Renal cortical epithelial cell (primary cell): ENCODE data around the gene ACAN. TPM values are rescaled to one million over a fixed set of nuclear protein-coding genes. Genes with fewer than 3 reads are reported as not detected.

Experiments
- DNase-seq: peaks from one replicate; pipeline ENCODE4 v3.0.0-alpha.2; 2011; ENCODE audit warnings: low read depth
- total RNA-seq: library from RNA; depleted of rRNA; stranded (reverse); fragments of >200 nt; gene quantifications from 2 replicates; pipeline ENCODE4 v1.2.3, GENCODE V29; 2014

The ACAN gene
- total RNA-seq, 1 donor from 2014 or later: under 0.01 TPM

DNA sequence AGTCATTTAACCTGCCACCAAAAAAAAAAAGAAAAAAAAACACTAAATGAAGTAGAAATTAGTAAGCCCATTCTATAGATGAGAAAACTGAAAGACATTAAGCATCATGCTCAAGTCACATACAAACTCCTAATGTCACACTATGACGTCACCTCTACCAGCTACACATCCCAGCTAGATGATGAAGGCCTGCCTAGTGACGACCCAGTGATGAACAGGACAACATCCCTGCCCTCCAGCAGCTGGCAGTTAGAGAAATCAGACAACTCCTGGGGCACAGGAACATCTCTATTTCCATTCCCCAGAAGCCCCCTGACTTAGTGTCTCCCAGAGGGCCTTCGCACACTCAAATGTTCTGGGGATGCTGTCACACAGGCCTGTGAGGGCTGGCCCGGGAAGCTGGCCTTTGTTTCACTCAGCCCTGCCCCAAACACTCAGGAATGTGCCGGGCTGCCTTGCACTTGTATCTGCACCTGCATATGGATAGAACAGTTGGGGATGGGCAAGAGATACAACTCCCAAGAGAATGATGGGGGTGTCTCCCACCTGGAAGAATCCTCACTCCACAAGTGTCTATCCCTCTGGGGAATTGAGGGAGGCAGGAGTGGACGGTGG is 99.1 kb downstream of the ACAN start:
- no peak for DNase-seq

DNA sequence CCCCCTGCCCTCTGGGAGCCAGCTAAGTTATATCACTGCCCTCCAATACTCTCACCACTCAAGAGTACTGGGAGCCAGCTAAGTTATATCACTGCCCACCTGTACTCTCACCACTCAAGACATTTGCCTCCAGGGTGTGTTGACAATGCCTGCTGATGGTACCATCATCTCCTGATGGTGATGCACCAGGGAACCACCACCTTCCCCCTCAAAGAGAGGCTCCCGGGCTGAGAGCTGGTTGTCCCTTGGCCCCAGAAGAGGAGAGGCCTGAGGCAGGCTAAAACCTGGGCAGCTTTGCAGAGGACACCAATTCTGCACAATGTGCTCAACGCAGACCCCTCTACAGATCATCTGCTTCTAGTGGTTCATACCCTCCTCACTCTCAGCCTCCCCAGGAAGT is 99.6 kb downstream of the ACAN start:
- DNase-seq: no peak

DNA sequence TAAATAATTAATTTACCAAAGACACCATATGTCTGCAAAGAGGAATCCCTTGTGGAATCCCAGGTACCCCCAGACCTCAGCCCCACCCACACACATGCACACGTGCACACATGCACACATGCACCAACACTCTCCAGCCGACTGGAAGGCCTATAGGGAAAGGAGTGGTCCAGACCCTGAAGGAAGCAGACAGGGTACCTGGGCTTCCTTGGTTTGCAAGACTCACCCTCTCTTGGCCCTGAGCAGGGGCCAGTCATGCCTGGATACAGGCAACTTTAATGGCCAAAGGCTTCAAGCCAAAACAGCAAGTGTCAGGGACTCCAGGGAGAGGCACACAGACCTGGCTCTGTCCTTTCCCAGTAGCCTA is 101.0 kb downstream of the ACAN start:
- no peak for DNase-seq

DNA sequence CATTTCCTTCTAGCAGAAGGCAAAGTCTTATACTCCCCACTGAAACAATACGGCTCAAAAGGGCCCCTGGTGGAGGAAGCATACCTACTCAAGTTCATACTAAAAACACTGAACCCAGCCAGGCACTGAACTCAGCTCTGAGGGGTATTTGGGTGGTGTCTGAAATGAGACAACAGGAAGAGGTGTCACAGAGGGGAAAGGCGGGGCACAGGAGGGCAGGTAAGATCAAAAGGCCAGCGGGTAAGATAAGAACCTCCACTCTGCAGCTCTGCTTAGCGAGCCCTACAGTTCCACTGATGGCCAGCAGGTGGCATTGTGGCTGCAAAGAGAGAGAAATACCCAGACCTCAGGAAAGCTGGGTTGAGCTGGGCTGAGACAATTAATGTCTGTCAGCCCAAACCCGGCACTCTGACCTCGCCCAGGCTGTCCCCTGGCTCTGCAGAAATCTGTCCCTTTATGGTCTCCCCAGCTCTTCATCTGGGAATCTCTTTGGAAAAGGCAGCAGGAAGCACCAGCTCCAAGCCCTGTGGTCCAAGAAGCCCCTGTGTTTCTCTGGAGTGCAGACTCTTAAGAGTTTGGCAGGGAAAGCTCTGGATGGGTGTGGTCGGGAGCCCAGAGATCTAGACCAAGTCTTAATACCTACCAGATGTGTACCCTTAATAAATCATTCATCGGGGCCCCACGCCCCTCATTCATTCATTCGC is 101.5 kb downstream of the ACAN start:
- peak; percentile 58 for DNase-seq

DNA sequence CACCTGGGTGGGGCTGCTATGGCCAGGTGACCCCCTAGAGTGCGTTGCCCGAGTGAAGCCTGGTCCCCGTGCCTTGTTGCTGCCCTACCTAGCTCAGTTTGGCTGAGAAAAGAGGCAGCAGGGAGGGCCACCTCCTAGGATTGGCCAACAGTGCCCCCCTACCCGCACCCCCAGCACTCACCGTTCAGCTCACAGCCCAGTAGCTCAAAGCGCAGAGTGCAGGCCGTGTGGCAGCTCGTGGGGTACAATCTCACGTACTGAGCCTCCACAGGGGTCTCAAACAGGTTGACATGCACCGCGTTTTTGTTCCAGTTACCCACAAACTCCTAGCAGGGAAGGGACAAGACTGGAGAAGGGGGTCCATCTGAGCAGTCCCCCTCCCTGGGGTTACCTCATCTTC is 102.3 kb downstream of the ACAN start:
- no peak for DNase-seq

DNA sequence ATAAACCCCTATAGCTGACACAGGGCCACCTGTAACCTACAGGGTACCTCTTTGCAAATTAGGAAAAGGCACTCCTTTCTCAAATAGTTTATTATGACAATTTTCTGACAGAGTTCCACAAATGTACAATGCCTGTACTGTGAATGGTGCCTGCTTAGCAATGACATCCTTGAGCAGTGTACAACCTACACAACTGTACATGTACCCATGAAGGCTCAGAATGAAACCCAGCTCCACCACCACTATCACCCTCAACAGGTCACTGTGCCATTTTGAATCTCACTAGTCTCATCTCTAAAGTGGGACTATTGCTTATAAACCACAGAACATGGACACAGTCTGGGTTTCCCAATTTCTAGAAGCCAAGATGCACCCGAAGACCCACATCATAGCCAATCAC is 102.9 kb downstream of the ACAN start:
- no peak for DNase-seq

DNA sequence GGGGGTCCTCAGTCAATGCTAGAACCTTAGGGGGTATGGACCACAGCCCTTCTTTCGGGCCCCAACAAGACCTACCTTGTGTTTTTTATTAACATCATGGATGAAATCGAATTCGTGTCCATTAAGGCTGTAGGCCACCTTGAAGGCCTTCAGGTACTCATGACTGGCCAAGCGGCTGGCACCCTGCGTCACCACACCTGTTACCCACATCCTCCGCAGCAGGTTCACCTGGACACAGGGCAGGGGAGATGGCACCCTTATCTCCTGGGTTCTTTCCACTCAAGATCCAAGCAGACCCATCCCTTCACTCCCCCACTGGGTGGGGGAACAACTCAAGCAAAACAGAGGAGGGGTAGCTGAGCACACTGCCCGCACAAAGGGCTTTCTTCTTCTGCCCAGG is 103.3 kb downstream of the ACAN start:
- DNase-seq: no peak

DNA sequence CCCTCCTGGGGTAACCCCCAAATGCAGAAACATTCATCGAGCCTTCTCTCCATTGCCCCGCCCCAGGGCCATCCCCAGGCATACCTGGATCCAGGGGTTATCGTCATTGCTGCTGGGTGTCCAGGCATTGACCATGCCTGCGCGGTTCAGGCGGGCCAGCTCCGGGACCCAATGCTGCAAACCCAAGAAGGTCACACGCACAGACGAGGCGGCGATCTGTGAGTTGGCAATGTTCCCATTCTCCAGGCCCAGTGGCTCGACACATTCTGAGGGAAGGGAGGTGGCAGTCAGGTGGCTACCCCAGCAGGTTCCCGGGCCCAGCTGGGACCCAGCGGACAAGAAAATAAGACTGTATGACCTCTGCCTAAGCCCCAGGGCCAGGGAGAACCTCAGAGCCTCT is 103.9 kb downstream of the ACAN start:
- no peak for DNase-seq

DNA sequence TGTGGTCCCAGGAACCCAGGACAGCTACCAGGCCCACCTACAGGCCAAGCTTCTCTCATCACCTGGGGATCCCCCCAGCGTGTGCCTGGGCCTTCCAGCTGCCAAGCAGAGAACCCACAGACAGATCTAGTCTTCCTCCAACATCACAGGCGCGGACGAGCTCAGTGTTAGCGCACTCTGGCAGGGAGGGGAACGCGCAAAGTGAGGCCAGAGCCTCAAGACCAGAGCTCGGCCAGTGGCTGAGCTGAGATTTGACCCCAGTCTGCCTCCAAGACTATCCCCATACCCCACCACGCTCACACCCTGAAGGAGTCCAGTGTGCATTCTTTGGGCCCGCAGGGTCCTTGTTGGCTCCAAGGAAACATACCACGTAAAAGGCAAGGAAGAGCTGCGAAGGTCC is 104.9 kb downstream of the ACAN start:
- DNase-seq: no peak

DNA sequence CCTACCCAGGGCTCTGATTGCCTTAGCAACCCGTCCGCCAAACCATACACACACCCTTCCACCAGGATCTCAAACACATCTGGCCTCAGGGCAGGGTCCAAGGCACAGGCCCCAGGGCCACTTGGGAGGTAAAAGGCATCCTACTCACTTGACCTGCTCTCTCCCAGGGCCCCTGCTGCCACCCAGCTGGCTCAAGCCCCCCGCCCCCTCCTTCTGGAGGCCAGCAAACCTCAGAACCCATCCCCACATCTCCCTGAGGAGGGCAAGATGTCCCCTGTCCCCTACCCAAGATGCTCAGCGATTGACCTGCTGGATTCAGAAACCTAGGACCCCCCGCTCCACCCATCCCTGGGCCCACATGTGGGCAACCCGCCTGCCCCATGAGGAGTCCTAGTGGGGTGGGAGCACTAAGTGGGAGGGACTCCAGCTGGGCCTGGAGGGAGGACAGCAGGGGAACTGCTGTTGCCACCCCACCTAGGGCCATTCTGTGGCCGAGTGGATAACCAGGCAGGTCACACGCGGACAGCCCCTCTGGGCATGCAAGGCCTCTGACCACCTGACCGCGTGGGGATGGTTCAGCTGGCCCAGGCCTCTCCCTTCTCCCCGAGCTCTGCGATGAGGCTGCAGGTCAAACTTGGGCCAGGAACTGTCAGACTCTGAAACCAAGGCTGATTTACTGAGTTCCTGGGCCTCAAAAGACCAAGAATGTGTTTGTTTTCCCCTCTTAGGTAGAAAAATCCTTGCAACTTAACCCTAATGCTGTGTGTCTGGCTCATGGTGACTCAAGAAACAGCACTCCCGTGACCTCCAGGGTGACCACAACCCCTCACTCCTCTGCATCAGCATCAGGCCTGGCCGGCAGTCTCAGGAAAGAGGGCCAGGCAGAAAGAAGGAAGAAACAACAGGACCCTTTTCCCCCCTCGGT is 105.7 kb downstream of the ACAN start:
- peak; percentile 52 for DNase-seq

DNA sequence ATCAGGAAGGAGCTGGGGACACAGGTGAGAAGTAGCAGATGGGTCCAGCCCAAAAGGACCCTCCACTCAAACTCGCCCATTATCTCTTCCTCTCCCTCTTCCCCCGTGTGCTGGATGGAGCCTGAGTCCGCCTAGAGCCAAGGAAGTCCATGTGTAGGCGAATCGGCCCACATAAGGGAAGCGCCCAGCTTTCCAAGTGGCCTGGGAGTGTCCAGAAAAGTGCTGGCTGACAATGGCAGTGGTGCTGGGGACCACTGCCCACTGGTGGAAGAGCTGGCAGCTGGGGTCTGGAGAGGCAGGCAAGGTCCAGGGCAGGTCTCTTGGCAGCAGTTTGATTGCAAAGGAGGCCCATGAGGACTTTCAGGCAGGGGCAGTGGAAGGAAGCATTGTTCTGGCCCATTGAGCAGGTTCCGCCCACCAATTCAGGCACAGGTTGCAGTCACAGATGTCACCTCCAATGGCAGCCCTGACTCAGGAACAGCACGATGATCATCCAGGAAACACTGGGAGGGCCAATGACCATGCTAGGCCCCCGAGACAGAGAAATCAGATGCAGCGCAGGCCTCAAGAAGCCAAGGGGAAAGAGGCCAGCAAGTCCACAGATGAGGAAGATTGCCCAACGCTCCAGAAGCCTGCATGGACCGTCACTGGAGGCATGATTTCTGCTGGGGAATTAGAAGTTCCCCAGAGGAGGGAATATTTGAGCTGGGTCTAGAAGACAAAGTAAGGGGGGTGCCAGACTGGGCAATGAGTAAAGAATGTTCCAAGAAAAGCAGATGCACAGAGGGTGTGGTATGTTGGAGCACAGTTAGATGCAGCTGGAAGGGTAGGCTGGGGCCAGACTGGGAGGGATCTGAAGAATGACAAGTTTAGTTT is 107.0 kb downstream of the ACAN start:
- no peak for DNase-seq

DNA sequence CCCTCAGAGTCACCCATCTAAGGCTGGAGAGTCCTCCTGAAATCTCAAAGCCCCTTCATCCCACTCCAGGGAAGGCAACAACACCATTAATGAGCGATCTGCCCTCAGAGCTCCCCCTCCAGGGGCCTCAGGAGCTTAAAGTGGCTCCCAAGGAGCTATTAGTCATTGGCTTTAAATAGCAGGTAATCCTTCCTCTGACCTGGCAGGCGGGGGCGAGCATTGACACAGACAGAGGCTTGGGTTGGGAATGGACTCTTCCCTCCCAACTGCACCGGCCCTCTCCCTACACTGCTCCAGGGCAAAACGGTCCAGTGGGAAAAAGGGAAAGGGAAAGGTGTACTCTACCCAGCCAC is 108.5 kb downstream of the ACAN start:
- DNase-seq: peak; percentile 69

DNA sequence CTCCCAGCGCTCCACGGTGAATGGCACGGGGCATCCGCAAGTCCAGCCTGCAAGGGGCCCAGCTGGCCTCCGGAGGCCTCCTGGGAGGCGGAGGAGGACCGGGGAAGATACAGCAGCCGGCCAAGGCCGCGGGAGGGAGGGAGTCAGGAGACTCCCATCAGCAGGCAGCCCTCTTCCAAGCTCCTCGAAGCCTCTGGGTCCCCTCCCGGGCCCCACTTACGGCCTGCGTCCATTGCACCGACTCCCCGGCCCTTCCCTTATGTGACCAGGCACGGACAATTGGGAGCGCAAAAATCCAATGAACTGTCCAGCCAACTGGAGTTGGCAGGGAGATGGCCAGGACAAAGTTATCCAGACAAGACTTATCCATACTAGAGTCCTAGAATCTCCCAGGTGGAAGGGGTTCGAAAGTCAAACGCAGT is 109.3 kb downstream of the ACAN start:
- DNase-seq: no peak

DNA sequence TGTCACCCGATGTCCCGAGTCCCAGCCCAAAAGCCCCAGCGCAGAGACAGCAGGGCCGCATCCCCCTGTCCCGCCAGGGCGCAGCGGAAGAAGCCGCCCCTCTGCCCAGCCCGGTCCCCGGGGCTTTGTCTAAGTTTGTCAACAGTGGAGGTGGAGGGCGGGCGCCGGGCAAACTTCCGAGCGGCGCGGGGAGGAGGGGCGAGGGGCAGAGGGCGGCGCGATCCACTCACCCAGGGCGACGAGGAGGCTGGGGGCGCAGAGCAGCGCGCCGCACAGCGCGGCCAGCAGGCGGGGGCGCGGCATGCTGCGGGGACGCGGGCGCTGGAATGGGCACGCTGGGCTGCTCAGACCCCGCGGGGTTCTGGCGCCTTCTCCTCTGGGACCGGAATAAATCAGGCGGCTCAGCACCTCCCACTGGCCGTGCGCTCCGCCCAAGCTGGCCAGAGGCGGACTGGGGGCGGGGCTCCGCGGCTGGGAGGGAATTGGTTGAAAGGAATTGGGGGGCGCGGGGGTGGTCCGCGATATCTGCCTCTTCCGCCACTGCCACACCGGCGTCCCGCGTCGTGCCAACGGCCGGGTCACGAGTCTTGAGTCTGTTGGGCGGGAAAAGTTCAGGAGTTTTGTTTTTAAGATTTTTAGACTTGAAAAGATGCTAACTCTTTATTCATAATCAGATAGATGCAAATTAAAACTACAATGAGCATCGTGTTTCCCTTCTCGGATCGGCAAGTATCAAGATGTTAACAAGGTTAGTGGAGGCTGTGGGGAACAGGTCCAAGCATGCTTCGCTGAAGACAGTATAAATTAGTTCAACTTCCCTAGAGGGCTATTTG is 110.0 kb downstream of the ACAN start, which contains the start of gene MFGE8:
Gene MFGE8 (minus strand): TSS at position 363 of the 833 bp plus-strand sequence. CDS start 60 bp downstream, at position 303.
- peak; percentile 47 for DNase-seq

DNA sequence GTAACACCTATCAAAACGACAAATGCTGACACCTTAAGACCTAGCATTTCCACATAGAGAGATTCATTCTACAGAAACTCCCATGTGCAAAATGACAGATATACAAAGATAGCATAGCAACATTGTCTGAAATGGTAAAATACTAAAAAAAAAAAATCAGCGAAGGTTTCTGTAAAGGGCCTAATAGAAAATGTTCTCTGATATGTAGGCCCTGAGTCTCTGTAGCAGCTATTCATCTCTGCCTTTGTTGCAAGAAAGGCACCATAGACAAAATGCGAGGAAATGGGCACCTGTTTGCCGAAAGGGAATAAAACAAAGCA is 110.6 kb downstream of the ACAN start:
- no peak for DNase-seq

DNA sequence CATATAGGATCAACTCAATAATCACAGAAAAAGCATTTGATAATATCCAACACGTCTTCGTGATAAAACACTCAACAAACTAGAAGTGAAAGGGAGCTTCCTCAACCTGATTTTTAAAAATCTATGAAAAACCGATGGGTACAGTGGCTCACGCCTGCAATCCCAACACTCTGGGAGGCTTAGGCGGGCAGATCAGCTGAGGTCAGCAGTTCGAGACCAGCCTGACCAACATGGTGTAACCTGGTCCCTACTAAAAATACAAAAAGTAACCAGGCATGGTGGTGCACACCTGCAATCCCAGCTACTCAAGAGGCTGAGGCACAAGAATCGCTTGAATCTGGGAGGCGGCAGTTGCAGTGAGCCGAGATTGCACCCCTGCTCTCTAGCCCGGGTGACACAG is 112.1 kb downstream of the ACAN start:
- DNase-seq: no peak

DNA sequence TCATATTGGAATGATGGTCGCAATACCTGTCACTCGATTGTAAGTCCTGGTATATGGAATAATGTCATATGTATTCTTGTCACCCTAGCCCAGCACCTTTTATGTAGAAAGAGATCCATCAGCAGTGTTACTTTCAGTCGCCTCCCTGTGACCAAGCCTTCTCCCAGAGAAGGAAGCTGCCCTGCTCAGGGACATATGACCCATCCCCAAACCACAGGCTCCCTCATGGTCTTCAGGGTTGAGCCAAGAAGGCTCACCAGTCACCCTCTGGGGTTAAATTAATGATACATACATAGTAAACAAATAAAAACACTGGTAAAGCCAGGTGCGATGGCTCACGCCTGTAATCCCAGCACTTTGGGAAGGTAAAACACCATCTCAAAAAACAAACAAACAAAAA is 114.5 kb downstream of the ACAN start:
- DNase-seq: no peak

DNA sequence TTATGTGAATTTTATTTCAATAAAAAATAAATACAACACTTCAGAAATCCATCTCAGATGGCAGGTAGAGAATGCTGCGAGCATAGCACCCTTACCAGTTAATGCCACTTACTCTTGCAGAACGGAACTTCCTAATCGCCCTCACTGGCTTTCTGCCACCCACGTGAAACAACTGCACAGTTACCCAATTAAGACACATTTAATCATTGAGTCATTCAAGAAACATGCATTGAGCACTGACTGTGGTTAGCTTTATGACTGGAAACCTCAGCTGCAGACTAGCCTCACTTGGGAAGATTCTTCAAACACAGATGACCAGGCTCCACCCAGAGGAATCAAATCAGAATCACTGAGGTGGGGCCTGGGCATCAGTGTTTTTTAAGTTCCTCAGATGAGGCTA is 115.5 kb downstream of the ACAN start:
- DNase-seq: peak; percentile 100

DNA sequence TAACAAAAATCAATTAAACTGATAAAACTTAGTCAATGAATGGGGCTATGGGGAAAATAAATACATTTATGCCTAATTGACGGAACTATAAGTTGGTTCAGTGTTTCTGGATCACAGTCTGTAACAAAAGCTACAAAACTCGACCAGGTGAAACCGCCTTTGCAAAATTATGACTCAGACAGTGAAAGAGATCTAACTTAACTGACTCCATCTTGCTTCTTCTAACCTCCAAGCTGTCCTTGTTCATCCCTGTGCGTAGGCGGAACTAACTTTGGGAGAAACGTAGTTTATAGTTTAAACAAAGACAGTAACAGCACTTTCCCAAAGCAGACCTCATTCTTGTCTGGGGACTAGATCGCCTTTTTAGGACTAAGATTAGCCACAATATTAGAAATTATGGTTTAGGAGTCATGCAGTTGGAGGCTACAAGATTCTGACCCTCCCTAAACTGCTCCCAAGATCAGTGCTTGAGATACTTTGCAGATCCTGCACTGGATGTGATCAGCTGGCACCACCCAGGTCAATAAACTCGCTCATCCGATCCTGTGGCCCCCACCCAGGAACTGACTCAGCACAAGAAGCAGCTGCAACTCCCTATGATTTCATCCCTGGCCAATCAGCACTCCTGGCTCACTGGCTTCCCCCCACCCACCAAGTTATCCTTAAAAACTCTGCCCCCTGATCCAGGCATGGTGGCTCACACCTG is 117.1 kb downstream of the ACAN start:
- DNase-seq: peak; percentile 58

DNA sequence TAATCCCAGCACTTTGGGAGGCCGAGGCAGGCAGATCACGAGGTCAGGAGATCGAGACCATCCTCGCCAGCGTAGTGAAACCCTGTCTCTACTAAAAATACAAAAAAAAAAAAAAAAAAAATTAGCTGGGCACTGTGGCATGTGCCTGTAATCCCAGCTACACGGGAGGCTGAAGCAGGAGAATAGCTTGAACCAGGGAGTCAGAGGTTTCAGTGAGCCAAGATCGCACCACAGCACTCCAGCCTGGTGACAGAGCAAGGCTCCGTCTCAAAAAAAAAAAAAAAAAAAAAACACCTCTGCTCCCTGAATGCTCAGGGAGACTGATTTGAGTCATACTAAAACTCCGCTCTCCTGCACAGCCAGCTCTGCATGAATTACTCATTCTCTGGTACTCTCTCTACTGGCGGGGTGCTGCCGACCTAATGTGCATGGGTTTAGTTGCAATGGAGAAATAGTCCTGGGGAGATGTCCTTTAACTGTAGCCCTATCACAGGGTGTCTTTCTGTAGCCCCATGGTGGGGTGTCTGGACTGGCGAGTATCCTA is 117.7 kb downstream of the ACAN start:
- DNase-seq: peak; percentile 83
